ACHN (cell line): ENCODE data around the gene SLC16A12.
A peak's percentile ranks its signal among the peaks of the same experiment; 100 is the strongest.

Source experiments
- DNase-seq: peaks from one replicate; pipeline ENCODE4 v3.0.0-alpha.2; 2015
- in situ Hi-C: cut with HindIII; loops from 2 replicates; pipeline ENCODE4 v1.10.0; 2017; ENCODE audit warnings: low sequenced_read_pairs, low pct_ligation_motif_present, low pct_unique_long_range_greater_than_20kb

The SLC16A12 gene

GRCh38 chr10:89389254-89389653 lies 146.1 kb downstream of the SLC16A12 start:
- DNase-seq, result peak; percentile 63

DNA sequence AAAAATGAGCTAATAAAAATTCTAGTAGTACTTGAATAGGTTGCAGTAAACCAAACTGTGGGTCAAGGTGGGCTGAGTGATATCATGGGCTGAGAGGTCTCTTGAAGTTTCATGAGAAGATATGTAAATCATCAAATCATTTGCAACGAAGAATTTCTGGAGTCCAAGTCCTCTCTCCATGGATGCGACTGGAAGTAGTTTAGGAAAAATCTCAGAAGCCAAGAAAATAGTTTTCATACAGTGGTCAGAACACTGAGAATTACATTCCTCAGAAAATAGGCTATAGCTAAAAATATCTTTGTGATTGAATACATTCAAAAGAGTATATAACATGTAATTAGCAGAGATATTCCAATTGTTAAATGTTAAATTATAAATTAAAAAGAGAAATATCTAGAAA lies 146.6 kb downstream of the SLC16A12 start:
- in situ Hi-C loops, result no loop called here
- DNase-seq, result no peak

More at GRCh38 chr10:89389254-89389653, 146.1 kb downstream of the SLC16A12 start:
- in situ Hi-C loops, result no loop called here

GRCh38 chr10:89384474-89385340 lies 150.7 kb downstream of the SLC16A12 start:
- in situ Hi-C loops, result no loop called here
- DNase-seq, result no peak

DNA sequence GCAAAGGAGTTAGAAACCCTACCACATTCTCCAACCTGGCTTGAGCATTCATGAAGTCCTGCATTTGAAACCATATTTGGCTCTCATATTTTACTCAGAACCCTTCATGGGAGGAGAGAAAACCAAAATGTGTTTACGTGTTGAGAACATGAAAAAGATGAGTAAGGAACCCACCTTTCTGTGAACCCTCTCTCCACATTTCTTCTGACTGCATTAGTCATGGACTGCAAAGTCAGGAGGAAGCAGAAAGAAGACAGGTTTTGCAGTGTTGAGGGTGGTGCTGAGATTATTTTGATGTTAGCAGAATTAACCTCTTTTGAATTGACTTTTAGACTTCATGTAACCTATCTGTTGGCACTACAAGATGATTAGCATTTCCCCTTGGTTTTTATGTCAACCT lies 152.6 kb downstream of the SLC16A12 start:
- no peak for DNase-seq
- in situ Hi-C loops, result no loop called here
